HG02588 (cell line): Measurements from ENCODE around the gene PPP3R1.
A peak's percentile ranks its signal among the peaks of the same experiment; 100 is the strongest.

ENCODE experiments used
- ATAC-seq: cut with Tn5 transposase; IDR thresholded peaks from one replicate; pipeline ENCODE4 v1.9.1; 2021; ENCODE audit warnings: mild to moderate bottlenecking, moderate library complexity; ENCODE audit not compliant: unreplicated experiment

PPP3R1 gene

GRCh38 chr2:68263632-68264031 lies 11.3 kb upstream of the PPP3R1 start:
- ATAC-seq = no peak

GRCh38 chr2:68258851-68259250 lies 6.5 kb upstream of the PPP3R1 start:
- ATAC-seq = no peak

DNA sequence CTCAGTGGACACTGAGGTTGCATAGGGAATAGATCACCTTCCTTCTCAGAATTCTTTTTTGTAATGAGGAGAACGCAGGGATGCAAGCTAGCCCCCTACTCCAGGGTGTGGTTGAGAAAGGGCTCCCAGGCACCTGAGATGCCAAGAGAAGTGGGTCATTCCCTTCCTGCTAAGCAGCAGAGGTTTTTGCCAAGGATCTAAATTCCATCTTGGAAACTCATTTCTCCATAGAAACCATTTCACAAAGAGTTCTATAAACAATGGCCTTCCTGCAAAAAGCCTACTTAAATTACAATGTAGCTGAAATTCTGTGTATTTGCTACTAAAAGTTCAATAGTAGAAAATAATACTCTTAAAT lies 3.7 kb upstream of the PPP3R1 start:
- no peak for ATAC-seq

- ATAC-seq = no peak
Observed at GRCh38 chr2:68253219-68254068, 1.1 kb upstream of the PPP3R1 start.

DNA sequence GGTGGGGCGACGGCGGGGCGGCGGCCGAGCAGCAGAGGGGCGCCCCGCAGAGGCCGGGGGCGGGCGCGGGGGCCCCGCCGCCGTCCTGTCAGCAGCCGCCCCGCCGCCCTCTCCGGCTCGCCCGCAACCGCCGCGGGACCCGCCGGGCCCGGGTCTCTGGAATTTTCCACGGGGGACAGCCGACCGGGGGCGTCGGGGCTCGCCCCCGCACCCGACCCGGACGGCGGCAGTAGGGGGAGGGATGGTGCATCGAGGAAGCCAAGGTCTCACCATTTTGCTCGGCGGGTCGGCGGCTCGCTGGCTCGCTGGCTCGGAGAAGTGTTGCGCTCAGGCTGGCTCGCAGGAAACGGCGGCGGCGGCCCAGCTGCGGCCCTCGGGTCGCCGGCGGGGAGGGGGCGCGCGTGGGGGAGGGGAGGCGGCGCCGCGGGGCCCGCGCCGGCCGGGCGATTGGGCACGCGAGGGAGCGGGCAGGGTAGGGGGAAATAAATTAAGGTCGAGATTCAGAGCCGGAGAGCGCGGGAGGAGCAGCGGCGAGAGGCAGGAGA lies 405 bp downstream of the PPP3R1 start:
- peak; percentile 7 for ATAC-seq

DNA sequence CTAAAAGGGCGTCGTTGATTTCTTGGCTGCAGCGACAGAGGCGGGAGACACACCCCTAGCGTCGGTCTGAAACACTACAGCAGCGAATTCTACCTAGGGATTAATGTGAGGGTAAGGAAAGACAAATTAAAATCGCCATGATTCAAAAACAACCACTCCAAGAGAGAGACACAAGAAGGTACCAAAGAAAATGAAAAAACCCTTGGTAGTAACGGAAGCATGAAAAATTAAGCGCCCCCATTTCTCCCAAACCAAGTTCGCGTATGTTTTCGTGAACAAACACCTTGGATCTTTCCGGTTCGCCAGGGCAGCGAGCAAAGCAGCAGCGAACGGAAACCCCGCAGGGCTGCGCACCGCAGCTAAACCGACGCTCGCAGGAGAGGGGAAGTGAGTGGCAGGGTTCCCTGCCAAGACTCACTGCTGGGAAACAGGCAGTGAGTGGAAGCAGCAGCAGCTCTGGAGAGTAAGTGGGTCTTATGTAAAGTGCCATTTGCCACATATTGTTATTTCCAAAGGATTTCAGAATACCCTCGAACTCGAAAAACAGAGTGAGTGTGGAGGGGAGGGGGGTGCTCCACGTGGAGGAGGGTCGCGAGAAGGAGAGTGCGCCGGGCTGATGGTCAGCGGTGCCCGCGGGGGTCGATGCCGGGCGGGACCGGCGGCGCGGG lies 1.0 kb downstream of the PPP3R1 start:
- ATAC-seq = peak; percentile 46

GRCh38 chr2:68250652-68251186 lies 1.6 kb downstream of the PPP3R1 start:
- no peak for ATAC-seq

GRCh38 chr2:68250196-68250595 lies 2.1 kb downstream of the PPP3R1 start:
- ATAC-seq = no peak

DNA sequence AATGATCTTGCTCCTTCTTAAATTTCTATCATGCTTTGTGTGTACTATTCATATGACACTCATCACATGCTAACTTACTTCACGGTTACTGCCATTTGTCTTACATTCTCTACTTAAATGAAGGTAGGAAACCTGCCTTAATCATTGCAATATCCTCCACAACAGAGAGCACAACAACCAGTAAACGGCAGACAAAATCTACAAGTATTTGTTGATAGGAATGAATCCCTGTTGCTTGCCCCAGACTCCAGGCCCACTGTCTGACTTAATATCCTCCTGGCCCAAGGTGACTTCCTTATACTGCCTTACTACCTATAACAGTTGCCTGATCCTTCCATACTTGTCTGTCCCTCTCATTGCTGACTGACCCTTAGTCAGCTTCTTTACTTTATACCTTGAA lies 3.5 kb downstream of the PPP3R1 start:
- no peak for ATAC-seq

GRCh38 chr2:68248361-68248760 lies 4.0 kb downstream of the PPP3R1 start:
- ATAC-seq = no peak

DNA sequence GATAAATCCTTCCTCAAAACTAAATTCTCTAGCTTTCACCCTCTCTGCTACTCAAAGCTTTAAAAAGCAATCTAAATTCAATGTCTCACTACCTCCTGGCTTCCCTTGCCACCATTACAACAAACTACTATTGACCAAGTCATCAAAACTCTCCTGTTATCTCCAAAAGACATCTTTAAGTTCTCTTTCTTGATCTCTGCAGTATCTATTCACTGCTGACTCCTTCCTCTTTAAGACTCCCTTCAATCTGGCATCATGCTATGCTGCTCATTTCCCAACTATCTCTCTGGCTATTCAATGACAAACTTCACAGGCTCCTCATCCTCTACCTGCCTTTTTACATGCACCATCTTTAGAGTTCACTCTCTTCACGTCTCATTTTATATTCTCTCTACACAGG lies 5.9 kb downstream of the PPP3R1 start:
- ATAC-seq = no peak

- ATAC-seq = no peak
Observed at GRCh38 chr2:68245672-68246071, 6.7 kb downstream of the PPP3R1 start.

- ATAC-seq = no peak
Observed at GRCh38 chr2:68245066-68245465, 7.3 kb downstream of the PPP3R1 start.

- no peak for ATAC-seq
Observed at GRCh38 chr2:68244456-68244855, 7.9 kb downstream of the PPP3R1 start.

- no peak for ATAC-seq
Observed at GRCh38 chr2:68241732-68242131, 10.6 kb downstream of the PPP3R1 start.

GRCh38 chr2:68240446-68240845 lies 11.9 kb downstream of the PPP3R1 start:
- no peak for ATAC-seq

- no peak for ATAC-seq
Observed at GRCh38 chr2:68238955-68239822, 13.1 kb downstream of the PPP3R1 start.

GRCh38 chr2:68237976-68238580 lies 14.3 kb downstream of the PPP3R1 start:
- ATAC-seq = no peak

DNA sequence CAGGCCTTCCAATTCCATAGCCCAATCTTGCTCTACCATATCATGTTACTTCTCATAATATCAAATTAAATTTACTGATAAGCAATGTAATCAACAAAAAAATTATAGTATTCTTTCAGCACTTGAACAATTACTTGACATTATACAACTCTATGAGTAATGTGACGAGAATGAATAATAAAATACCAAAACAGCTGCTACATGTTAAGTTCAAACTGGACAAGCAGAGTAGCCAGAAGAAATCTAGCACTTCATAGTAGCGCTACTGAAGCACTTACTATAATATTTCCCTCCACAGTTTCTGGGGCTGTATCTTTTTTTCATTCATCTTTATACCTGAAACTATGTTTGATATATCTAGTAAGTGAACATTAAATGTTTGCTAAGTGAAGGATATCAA lies 14.9 kb downstream of the PPP3R1 start:
- no peak for ATAC-seq

- no peak for ATAC-seq
Observed at GRCh38 chr2:68236876-68237275, 15.5 kb downstream of the PPP3R1 start.
